TTC549 (cell line): ENCODE results near the gene GNPTAB.
"Not testable (repeated sequence)": the region's sequence is repeated elsewhere in the genome, so short reads cannot be mapped to it uniquely, and the experiment has no call there.

Experiments
- FAIRE-seq: peaks from 2 replicates; lab custom pipeline; 2012; peaks lifted over from hg19 to GRCh38; lab: Jason Lieb, UNC

GNPTAB gene

GRCh38 chr12:101852998-101853397 is 22.2 kb upstream of the GNPTAB start:
- no peak for FAIRE-seq

GRCh38 chr12:101850199-101850598 is 19.4 kb upstream of the GNPTAB start:
- FAIRE-seq = no peak

- no peak for FAIRE-seq
These were observed 16.6 kb upstream of the GNPTAB start for GRCh38 chr12:101847325-101847724.

GRCh38 chr12:101845137-101845711 is 14.5 kb upstream of the GNPTAB start:
- no peak for FAIRE-seq

GRCh38 chr12:101841069-101841468 is 10.3 kb upstream of the GNPTAB start:
- FAIRE-seq = no peak

GRCh38 chr12:101839324-101840283 is 8.8 kb upstream of the GNPTAB start:
- FAIRE-seq = no peak

- no peak for FAIRE-seq
These were observed 8.0 kb upstream of the GNPTAB start for GRCh38 chr12:101838628-101839323.

- FAIRE-seq = no peak
These were observed 1.3 kb upstream of the GNPTAB start for GRCh38 chr12:101832030-101832429.

GRCh38 chr12:101829639-101830366 is 956 bp downstream of the GNPTAB start:
- no peak for FAIRE-seq

- no peak for FAIRE-seq
These were observed 2.1 kb downstream of the GNPTAB start for GRCh38 chr12:101828463-101829196.

- FAIRE-seq = no peak
These were observed 3.9 kb downstream of the GNPTAB start for GRCh38 chr12:101826766-101827368.

GRCh38 chr12:101824831-101825230 is 5.9 kb downstream of the GNPTAB start:
- no peak for FAIRE-seq

GRCh38 chr12:101823891-101824290 is 6.9 kb downstream of the GNPTAB start:
- FAIRE-seq = no peak

- FAIRE-seq = no peak
These were observed 7.7 kb downstream of the GNPTAB start for GRCh38 chr12:101823039-101823438.

GRCh38 chr12:101819467-101819866 is 11.3 kb downstream of the GNPTAB start:
- no peak for FAIRE-seq

- FAIRE-seq = not testable (repeated sequence)
These were observed 12.1 kb downstream of the GNPTAB start for GRCh38 chr12:101818689-101819088.

GRCh38 chr12:101813117-101813516 is 17.6 kb downstream of the GNPTAB start:
- FAIRE-seq = no peak

GRCh38 chr12:101812716-101813115 is 18.0 kb downstream of the GNPTAB start:
- not testable (repeated sequence) for FAIRE-seq

GRCh38 chr12:101811342-101811741 is 19.4 kb downstream of the GNPTAB start:
- not testable (repeated sequence) for FAIRE-seq

- no peak for FAIRE-seq
These were observed 21.6 kb downstream of the GNPTAB start for GRCh38 chr12:101809208-101809607.

GRCh38 chr12:101806265-101806664 is 24.5 kb downstream of the GNPTAB start:
- no peak for FAIRE-seq
